DMS114 treated with DMSO at 0.1 percent for 48 hours (cell line): Measurements from ENCODE around the gene RELN.
"Not testable (repeated sequence)": the region's sequence is repeated elsewhere in the genome, so short reads cannot be mapped to it uniquely, and the experiment has no call there.

ENCODE experiments used
- DNase-seq: peaks from one replicate; lab custom pipeline; 2025; ENCODE audit not compliant: unreplicated experiment; lab: John Stamatoyannopoulos, UW

Gene RELN

DNA sequence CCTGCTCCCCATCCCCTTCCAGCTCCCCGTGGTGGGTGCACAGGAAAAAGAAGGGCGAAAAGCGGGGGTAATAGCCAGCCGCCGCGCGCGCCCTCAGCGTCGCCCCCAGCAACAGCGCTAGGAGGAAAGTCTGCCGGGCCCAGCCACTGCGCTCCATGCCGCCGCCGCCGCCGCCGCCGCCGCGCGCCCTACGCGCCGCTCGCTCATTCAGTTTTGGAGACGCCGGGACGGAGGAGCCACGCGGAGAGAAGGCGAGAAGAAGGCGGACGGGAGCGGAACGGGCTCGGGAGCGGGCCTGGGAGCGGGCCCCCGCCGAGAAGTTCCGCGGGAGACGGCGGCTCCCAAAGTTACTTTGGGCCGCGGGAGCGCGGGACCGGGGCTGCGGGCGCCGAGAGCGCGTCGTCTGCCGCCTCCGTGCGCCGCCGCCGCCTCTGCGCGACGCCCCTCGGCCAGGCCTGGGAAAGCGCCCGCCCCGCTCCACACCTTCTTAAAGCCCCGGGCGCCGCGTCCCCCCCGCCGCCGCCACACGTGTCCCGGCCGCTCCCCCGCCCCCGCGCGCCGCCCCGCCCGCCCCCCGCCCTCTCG is at the start of gene RELN:
Gene RELN, minus strand, starts transcription at position 459 of the 585 bp plus-strand sequence. Its CDS starts 302 bp downstream, at position 157.
- peak; percentile 11 for DNase-seq

DNA sequence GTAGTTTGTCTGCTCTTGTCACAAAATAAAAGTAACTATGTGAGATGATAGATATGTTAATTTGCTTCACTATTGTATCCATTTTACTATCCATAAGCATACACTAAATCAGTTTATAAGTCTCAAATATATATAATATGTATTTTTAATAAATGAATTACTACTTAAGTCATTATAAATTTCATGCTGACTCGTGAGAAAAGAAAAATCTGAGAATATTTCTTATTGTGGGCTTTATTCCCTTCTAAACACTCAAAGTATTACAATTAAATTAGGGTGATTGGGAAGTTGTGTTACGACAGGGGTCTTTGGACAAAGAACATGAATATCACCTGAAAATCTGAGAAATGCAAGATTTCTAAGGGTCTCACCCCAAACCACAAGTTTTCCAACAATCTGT is 48.7 kb upstream of the RELN start:
- no peak for DNase-seq

DNA sequence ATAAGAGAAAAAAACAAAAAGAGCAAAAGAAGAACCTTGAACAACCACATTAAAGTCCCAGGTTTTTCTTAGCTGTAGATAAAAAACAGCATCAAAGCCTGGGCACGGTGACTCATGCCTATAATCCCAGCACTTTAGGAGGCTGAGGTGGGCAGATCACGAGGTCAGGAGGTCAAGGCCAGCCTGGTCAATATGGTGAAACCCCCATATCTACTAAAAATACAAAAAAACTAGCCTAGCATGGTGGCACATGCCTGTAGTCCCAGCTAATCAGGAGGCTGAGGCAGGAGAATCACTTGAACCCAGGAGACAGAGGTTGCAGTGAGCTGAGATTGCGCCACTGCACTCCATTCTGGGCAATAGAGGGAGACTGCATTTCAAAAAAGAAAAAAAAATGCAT is 47.4 kb upstream of the RELN start:
- DNase-seq, result not testable (repeated sequence)

DNA sequence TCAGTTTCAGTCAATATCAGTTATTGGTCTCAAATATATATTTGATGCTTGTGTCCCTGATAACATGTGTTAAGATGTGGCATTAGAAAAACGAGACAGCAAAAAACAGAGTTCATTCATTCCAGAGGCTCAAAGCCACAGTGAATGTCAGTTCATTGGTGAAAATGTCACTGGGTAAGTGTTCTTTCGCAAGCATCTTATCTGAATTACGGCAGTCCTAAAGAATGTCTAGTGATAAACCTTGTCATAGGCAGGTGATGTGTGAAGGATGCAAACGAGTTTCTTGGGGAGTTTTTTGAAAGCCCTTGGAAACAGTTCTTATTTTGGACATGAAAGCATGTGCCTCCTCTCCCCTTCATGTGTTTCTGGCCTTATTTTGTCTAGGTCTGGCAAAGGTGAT is 45.9 kb upstream of the RELN start:
- DNase-seq, result no peak

DNA sequence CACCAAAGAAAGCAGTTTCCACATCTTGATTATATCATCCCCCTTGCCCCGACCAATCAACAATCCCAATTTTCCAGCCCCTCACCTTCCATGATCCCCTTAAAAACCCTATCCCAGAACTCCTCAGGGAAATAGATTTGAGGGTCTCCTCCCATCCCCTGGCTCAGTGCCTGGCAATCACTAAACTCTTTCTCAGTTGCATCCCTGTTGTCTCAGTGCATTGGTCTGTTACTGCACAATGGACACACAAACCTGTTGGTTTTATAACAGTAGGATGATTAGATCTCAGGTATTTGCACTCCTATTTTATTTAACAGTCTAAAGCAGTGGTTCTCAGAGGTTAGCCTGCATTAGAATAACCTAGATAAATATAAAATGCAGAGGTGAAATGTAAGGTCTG is 45.2 kb upstream of the RELN start:
- DNase-seq, result no peak

DNA sequence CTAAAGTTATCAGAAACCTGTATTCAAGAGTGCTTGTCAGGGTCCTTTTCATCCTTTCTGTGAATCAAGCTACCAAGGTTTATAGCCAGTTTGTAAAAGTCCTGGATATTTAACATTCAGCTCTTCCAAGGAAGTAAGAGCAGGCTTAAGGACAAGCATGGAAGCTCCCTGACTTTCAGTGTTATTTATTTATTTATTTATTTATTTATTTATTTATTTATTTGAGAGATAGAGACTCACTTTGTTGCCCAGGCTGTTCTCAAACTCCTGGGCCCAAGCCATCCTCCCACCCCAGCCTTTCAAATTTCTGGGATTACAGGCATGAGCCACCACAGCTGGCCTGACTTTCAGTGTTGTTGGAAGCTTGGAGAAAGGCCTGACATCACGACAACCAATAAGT is 44.4 kb upstream of the RELN start:
- DNase-seq, result no peak

DNA sequence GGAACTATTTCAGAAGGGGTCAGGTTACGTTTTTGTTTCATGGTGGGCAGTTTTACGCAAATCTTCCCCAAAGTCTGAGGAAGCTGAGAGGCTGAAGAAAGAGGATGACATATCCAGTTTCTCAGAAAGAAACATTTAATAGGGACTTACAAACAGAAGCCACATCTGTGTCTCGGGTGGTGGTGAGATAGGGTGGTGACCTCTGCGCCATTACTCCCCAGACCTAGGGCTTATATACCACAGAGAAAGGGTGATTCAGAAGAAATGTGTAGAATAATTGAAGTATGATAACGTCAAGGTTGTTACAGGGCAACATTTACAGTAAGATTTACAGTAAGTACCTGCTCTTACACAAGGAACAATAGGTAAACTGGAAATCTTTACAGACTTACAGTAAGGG is 43.0 kb upstream of the RELN start:
- DNase-seq, result no peak

DNA sequence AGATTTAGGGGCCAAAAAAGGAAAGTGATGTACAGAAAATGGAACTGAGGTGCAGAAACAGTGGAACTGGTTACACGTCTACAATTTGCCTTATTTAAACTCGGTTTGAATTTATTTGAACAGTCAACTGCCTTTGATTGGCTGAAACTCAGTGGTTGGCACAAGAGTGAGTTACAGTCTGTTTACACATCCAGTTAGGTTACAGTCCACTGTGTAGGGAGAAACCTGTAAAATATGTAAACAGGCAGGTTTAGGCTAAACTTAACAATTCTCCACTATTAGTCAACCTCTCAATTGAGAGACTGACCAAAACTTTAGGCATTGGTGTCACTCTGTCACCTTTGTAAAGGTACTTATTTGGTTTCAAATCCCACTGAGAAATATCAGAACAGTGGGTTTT is 40.3 kb upstream of the RELN start:
- no peak for DNase-seq

DNA sequence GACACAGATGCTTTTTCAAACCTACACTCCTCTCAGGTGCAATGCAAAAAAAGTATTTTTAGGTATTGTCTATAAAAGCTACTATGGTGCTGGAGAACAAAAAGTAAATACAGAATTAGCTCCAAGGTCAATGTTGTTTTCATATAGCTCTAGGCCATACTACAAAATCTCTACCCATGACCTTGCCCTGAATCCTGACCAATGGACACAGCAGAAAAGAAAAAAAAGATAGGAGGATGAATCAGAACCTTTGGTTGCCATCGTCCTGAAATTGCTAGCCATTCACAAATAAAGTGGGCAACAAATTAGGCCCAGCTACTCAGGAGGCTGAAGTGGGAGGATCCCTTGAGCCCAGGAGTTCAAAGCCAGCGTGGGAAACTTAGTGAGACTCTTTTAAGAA is 35.2 kb upstream of the RELN start:
- DNase-seq, result no peak

DNA sequence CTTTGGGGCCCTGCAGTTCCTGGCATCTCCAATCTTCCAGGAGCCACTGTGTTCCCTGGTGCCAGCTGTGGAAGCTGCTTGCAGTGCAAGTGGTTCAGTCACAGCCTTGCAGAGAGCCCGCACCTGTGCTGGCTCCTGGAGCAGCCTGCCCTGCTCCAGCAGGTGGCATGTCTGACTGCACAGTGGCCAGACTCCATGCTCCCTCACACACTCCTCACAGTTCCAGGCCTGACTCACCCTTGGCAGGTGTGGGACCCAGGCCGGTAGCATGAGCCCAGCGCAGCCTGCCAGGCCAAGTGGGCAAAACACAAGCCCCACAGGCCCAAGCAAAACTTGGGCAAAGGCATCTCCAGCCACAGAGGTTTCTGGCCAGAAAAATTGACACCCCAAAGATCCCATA is 33.6 kb upstream of the RELN start:
- no peak for DNase-seq

DNA sequence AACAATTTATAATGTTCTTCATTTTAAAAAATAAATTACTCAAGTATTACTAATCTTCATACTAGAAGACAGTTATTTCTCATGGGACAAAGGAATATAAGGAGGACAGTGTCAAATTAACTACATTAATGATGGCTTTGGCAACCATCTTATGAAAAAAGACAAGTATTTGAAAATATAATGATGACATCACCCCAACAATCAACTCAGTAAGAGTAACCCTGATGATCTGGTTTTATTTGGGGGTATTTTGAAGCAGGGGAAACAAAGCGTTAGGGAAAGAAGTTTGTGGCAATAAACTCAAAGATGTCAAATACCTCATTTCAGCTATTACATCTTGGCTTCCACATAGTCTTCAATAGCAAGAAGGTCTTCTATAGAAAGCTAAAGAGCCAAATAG is 29.0 kb upstream of the RELN start:
- DNase-seq, result no peak

DNA sequence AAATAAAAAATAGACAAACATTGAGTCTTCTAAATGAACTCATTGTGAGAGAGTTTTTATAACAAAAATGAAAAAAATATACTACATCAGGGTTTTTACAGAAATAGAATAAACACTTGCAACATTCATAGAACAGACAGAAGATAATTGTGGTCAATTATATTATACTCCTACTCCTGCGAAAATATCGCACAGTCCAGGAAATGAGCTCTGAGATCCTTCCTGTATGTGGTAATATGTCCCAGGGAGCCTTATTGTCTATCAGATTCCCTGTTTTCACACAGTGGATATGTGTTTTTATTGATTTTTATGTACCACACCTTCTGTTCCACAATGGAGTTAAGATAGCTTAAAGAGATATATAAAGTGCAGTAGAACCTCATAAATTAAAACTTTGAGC is 27.5 kb upstream of the RELN start:
- no peak for DNase-seq

DNA sequence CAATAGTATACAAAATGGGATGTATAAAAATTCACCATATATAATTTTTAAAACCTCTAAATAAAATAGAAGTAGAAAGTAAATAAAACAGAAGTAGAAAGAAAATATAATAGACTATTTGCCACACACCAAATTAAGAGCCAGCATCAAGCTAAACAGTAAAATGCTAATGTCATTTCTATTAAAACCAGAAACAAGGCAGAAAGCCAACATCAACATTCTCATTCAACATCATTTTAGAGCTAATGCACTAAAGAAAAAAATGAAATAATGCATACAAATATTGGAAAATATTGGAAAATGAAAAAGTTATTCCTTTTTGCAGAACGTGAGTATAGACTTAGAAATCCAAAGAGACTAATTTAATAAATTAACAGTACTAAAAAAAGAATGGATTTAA is 23.4 kb upstream of the RELN start:
- DNase-seq, result no peak

DNA sequence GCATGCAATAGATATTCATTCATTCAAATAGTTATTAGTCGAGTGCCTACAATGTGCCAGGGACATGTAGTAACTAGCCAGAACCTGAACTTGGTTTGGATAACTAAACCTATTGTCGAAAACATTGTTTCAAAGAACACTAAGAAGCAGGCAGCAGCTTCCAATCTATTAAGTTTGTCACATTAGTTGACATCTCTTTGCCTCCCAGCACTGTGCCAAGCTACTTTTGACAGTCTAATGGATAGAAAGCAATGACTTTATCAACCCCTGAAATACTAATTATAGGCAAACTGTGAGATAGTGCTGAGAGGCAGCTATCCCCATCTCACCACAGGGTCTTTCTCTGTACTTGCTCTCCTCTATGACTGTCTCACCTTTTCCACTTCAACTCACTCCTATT is 22.4 kb upstream of the RELN start:
- no peak for DNase-seq

DNA sequence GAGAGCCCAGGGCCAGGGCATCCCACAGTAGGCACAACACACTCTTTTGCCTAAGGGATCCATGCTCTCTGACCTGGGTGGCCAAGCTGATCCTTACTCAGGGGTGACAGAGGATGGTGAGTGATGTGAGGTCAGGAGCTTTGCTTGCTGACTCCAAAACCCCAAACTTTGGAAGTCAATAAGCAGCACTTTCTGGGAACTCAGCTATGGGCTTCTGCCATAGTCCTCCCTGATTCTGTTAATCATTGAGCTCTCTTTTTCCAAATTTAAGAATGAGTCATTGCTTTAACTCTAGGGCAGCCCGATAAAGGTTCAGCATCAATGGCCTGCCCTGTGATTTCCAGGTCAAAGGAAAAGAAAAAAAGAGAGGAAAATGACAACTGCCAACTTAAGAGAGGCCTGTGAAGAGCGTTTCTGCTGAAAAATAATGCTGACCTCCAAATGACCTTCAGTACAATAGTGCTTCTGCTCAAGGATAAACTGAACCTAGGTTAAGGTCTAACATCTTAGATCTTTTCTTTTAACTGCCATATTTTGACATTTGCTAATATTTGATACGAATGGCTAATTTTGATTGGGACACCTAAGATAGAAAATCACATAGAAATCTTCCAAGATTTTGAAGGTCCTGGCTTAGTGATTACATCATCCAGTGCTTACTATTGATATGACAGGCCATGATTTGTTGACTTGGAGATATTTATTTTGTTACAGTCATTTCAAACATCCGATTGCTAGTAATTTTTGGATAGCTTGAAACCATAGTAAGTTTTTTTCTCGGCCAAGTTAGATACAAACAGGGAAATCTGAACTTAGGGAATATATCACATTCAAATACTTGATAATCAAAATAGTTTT is 20.8 kb upstream of the RELN start:
- DNase-seq, result no peak

DNA sequence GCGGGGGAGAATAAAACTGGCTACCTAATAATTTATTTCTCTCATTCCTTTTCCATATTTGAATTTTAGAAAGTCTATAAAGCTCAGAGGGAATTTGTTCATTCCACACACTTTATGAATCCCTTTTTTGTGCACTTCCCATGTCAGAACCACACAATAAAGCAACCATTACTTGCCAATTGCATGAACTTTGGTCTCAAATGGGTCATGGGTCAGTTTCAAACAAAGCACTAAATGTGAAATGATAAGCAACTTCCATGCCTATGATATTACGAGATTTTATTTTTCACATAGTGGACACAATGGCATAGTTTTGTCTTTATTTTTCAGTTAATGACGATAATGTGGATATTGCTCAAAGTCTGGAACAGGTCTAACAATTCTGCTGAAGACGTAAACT is 18.6 kb upstream of the RELN start:
- no peak for DNase-seq

DNA sequence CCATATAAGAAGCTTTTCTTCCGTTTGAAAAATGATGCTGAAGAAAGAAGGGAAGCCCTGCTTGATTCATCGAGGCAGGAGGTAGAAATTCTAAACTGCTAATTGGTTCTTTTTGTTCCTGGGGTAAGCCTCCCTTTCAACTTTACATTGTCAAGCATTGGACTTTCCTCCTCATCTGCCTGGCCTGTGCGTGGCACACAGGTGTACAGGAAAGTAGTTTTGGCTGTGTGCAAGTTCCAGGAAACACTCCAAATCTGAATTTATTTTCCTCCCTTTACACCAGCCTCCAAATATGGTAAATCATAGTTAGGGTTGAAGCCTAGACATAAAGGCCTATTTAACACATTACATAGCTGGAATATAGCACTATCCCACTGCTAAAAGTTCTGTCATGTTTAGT is 18.2 kb upstream of the RELN start:
- DNase-seq, result no peak

DNA sequence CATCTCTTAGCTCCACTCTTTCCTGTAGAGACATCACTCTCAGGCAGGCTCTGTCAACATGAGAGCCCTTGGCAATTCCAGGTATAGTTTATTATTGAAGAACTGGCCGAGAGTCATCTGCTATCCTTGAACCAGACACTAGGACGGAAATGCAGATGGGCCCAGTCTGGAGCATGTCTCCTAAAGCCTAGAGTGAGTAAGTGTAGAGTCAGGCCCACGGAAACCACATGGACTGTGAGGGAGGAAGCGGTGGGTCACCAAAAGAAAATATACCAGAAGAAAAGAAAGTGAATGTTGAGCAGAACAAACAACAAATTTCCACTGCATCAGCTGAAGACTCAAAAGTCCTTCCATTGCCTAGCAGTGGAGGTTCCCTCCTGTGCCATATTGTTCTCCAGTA is 15.7 kb upstream of the RELN start:
- no peak for DNase-seq

DNA sequence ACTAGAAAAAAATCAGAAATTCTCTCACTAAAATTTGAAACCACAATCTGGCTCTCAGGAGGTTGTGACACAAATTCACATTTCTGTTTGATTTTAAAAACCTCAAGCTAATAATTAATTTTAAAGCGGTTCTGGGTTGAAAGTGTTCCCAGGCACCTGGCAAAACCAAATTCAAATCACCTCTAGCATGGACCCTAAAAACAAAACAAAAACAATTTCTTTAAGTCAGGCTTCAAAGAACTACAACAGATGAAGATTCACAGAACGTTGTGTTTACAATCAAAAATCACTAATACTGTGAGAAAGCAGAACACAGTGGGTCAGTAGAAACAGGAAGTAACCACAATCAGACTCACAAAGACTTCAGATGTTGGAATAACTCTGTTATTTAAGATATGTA is 7.2 kb upstream of the RELN start:
- DNase-seq, result no peak

DNA sequence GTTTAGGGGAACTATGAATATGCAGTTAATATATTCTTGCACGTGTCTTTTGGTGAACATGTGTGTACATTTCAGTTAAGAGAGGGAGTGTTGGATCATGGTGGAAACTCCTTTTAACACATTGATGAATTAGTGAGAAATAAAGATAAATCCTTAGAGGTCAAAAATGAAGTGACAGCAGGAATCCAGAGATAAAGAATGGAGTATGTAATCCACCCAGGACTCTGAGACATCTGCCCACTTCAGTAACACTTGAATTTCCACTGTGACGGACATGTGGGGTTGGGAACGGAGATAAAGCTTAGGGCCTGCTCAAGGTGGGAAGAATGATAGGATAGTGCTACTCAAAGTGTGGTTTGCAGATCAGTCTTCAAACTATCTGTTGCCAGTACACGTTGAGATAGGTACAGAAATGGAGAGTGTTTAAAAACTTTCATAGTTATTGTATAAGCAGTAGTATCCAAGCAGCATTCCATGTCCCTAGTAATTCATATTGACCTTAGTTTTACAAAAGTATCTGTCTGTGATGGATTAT is 6.6 kb upstream of the RELN start:
- DNase-seq, result no peak

DNA sequence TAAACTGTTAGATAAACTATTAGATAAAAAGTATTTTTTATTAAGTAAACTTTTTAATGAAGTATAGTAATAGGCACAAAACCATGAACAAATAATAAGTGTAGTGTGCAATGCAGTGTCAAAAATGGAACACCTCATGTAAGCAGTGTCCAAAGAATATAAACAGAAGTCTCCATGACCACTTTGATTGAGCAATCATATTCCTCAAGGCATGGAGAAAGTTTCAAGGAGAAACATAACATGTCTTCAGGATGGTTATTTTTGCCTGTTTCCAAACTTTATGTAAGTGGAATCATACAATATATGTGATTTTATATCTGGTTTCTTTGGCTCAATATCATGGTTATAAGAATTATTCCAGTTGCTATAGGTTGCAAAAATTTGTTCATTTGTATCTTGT is 6.1 kb upstream of the RELN start:
- DNase-seq, result no peak

DNA sequence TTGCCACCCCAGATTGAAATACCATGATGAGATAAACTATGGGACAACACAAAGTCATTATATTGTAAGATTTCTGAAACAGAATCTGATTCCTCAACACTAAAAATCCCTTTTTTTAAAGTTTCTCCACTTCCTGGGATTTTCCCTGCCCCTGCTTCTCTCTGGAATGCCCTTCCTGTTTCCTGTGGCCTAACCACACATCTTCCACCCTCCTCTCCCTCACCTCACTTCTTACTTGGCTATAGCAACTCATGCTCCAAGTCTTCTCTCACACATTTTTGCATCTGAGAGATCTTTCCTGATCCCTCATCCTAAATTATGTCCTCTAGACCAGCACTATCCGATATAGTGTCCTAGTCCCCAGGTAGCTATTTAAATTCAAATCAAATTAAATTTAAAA is 4.1 kb upstream of the RELN start:
- no peak for DNase-seq

DNA sequence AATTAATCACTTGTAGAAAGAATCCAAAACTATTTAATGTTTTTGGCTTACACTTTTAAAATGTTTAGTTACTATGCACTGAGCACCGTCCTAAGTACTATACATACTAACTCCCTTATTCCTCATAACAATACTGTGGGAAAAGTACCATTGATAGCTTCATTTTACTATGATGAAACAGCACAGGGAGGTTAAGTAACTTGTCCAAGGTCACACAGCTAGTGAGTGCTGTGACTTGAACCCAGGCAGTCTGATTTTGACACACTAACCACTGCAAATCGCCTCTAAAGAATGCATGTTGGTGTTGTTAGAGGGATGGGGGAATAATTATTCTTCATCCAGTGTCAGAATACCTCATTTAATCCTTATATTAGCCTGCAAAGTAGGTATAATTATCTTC is 1.9 kb upstream of the RELN start:
- DNase-seq, result no peak
